DND-41 (cell line): ENCODE data around the gene KIF22.
"Not testable (repeated sequence)": the region's sequence is repeated elsewhere in the genome, so short reads cannot be mapped to it uniquely, and the experiment has no call there.

ENCODE experiments used
- EZH2 ChIP-seq: IDR thresholded peaks from 3 replicates; pipeline ENCODE4 v1.6.1; 2012; ENCODE audit warnings: borderline replicate concordance, low read depth, mild to moderate bottlenecking, moderate library complexity, low read length, inconsistent platforms; ENCODE audit not compliant: severe bottlenecking
- TF ChIP-seq, protein P1 (sequence below): IDR thresholded peaks from 2 replicates; pipeline ENCODE4 v1.5.1; 2012; ENCODE audit warnings: borderline replicate concordance, low read length, moderate library complexity, mild to moderate bottlenecking; ENCODE audit not compliant: poor library complexity, severe bottlenecking; ENCODE audit errors: extremely low read depth

DNA sequence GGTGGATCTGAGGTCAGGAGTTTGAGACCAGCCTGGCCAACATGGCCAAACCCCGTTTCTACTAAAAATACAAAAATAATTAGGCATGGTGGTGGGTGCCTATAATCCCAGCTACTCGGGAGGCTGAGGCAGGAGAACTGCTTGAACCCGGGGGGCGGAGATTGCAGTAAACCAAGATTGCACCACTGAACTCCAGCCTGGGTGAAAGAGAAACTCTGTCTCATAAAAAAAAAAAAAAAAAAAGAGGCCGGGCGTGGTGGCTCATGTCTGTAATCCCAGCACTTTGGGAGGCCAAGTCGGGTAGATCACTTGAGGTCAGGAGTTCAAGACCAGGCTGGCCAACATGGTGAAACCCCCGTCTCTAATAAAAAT lies 29.3 kb upstream of the KIF22 start:
- TF ChIP-seq, protein P1, sequence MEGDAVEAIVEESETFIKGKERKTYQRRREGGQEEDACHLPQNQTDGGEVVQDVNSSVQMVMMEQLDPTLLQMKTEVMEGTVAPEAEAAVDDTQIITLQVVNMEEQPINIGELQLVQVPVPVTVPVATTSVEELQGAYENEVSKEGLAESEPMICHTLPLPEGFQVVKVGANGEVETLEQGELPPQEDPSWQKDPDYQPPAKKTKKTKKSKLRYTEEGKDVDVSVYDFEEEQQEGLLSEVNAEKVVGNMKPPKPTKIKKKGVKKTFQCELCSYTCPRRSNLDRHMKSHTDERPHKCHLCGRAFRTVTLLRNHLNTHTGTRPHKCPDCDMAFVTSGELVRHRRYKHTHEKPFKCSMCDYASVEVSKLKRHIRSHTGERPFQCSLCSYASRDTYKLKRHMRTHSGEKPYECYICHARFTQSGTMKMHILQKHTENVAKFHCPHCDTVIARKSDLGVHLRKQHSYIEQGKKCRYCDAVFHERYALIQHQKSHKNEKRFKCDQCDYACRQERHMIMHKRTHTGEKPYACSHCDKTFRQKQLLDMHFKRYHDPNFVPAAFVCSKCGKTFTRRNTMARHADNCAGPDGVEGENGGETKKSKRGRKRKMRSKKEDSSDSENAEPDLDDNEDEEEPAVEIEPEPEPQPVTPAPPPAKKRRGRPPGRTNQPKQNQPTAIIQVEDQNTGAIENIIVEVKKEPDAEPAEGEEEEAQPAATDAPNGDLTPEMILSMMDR = not testable (repeated sequence)
- TF ChIP-seq EZH2 = not testable (repeated sequence)
